ENCODE measurements around the gene FUZ.

The FUZ gene

DNA sequence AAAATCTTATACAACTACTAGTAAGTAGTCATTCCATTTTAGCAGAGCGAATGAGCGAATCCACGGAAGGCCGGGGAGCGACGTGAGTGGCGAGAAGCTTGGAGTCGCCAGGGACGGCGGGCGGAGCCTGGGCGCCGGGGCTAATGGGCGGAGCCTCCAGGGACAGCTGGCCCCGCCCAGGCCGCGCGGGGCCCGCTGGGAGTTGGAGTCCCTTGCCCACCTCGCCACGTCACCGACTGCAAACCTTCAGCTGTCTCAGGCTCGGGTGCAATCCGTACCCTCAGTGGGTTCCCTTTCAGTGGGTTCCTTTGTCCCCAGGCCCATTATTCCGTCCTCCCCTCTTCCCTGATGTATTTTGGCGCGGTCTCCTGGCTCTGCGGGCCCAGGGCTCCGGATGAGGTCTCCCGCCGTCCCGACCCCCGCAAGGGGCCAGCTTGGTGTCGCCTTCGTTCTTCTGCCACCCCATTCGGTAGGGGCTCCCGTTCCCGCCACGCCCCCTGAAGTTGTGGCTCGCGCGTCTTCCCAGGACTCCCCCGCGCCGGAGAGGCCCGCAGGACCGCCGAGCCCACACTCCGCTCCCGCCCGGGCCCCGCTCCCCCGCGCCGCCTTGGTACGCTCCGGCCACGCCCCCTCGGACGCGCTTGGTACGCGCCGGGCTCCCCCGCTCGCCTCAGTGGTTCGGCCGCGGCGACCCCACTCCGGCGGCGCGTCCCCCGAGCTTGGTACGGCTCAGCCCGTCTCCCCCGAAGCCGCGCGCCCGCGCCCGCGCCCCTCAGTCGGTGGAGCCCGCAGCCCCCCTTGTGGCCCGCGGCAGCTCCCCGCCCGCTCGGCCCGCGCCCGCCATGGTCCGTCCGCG is 37.6 kb upstream of the FUZ start, which contains the start of gene PTOV1:
Gene PTOV1 (plus strand): TSS at position 673 of the 856 bp plus-strand sequence.
- peak; percentile 84 for DNase-seq

DNA sequence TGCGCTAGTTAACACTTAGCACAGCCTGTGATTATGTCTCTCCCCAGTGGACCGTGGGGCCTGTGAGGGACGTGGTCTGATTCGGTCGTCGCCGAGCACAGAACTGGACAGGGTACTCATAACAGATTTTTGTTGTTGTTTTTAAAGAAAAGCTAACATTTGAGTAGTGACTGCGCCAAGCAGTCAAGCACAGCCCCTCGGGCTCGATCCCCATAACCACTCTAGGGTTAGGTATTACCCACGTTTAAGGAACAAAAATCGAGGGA is 37.1 kb upstream of the FUZ start:
- DNase-seq = no peak

DNA sequence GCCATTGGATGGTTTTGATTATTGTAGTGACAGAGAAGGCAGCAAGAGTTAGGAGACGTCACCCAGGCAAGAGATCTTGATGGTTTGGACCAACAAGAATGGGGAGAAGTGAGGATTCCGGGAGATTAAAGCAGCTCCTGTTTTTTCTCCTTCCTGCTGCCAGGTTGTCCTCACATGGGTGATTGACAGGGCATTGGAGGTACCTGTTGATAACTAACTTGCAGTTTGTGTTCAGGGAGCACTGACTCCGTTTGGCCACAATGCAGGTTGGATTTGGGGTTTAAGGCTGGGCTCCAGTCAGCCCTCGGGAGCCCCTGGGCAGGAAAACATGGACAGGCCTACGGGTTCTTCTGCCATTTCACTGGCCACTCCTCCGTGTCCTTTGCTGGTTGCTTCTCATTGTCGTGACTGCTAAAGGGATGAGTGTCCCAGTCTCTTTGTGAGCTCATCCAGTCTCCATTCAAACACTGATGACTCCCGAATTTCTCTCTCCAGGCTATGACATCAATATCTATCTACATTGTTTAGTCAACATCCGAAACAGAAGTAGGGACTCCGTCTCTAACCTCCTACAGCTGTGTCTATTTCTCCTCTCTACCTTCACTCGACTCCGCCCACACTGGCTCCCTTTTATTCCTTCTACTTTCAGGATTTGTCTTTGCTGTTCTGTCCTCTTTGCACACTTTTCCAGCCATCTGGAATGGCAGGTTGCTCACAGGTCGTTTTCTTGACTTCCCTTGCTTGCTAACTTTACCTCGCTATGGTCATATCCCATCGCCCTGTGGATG is 36.5 kb upstream of the FUZ start:
- DNase-seq = no peak

- no peak for DNase-seq
Observed at GRCh38 chr19:49848938-49849337, 35.8 kb upstream of the FUZ start.

DNA sequence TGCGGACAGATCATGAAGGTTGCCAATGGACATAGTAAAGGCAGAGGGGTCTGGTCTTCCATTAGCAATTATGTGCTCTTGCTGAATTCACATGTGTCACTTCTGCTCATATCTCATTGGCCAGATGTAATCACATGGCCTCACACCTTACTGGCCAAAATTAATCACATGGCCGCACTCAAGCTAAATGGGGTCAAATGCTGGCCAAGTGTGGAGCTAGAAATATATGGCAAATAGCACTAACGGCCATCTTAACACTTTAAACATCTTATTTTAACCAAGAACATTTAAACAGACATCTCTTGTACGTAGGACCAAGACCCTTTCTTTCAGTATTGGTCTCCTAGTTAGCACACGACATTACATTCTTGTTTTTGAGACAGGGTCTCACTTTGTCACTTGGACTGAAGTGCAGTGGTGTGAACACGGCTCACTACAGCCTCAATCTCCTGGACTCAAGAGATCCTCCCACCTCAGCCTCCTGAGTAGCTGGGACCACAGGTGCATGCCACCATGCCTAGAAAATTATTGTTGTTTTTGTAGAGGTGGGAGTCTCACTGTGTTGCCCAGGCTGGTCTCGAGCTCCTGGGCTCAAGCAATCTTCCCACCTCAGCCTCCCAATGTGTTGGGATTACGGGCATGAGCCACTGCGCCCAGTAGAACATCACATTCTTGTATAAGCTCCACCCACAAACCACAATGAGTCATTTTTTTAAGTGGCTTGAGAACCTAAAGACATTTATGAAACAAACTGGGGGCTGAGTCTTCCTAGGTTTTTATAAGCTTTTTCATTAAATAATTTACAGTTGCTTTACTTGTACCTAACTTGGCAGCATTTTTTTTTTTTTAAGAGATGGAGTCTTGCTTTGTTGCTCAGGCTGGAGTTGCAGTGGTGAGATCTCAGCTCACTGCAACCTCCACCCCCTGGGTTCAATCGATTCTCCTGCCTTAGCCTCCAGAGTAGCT is 34.9 kb upstream of the FUZ start:
- no peak for DNase-seq

- DNase-seq = no peak
Observed at GRCh38 chr19:49846408-49846807, 33.3 kb upstream of the FUZ start.

DNA sequence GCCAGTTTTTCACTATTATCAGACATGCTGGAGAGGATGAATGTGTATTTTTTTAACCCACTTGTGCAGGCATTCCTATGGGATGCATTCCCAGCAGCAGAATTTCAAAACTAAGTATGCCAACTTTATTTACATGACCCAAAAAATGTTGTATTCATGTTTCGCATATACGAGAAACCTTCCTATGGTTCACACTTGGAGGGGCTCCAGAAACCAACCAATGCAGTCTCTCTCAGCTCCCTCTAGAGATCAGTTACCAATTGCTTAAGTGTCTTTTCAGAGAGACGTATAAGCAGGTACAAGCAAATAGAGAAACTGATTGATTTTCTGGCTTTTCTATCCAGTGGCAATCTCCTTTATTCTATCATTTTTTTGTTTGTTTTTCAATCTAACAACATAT is 32.3 kb upstream of the FUZ start:
- DNase-seq = no peak

DNA sequence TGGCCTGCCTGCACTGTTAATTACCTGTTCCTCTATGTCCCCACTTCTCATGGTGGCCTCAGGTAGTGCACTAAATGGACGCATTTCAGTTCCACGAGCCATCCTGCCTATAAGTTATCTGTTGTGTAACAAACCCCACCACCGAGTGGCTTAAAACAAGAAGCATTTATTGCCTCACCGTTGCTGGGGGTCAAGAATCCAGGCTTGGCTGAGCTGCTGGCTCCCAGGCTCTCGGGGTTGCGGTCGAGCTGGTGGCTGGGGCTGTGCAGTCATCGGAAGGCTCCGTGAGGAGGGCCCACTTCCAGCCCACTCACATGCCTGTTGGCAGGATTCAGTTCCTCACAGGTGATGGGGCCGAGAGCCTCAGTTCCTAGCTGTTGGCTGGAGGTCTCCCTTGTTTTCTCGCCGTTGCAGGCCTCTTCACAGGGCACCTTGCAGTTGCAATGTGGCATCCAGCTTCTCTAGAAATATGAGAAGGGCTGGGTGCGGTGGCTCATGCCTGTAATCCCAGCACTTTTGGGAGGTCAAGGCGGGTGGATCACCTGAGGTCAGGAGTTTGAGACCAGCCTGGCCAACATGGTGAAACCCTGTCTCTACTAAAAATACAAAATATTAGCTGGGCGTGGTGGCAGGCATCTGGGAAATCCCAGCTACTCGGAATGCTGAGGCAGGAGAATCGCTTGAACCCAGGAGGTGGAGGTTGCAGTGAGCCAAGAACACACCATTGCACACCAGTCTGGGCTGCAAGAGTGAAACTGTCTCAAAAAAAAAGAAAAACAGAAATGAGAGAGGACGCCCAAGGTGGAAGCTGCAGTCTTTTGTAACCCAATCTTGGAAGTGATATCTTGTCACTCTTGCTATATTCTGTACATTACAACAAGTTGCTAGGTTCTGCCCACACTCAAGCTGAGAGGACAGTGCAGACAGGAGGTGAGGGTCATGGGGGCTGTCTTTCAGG is 31.3 kb upstream of the FUZ start:
- DNase-seq = no peak

- DNase-seq = no peak
Observed at GRCh38 chr19:49843265-49843664, 30.2 kb upstream of the FUZ start.

DNA sequence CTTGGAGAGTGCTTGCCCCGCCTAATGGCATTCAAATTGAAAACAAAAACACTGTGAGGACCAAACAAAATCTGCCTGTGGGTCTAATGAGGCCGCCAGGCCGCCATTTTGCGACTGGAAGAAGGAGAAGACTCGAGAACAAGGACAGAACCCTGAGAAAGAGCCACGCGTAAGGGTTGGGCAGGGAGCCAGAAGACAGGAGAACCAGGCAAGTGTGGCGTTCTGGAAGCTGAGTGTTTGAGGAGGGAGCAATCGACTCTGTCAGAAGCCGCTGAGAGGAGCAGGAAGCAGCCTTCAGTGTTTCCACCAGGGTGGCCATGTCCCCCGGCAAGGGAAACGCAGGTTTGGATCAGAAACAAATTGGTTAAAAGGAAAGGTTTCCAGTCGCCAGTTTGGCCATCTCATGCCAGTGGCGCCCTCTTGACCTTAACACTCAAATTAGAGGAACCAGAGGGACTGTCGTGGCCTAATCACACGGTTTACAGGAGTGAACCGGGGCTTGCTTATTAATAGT is 27.7 kb upstream of the FUZ start:
- no peak for DNase-seq

- DNase-seq = no peak
Observed at GRCh38 chr19:49840321-49840720, 27.2 kb upstream of the FUZ start.

DNA sequence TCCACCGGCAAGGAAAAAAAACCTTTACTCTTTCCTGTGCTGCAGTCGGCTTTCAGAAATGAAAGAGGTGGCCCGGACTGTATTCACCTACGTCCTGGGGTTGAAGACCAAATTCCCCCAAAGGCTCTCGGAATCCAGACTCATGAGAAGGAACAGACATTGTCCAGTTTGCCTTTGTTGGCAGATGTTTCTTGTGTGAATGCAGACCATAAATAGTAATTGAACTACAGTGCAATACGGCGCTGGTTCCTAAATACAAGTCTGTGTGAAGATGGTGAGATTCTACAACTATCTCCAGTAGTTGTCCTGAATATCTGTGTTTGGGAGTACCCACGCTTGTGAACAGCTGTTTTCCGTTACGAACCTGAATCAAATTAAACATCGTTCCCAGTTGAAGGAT is 26.6 kb upstream of the FUZ start:
- DNase-seq = no peak

DNA sequence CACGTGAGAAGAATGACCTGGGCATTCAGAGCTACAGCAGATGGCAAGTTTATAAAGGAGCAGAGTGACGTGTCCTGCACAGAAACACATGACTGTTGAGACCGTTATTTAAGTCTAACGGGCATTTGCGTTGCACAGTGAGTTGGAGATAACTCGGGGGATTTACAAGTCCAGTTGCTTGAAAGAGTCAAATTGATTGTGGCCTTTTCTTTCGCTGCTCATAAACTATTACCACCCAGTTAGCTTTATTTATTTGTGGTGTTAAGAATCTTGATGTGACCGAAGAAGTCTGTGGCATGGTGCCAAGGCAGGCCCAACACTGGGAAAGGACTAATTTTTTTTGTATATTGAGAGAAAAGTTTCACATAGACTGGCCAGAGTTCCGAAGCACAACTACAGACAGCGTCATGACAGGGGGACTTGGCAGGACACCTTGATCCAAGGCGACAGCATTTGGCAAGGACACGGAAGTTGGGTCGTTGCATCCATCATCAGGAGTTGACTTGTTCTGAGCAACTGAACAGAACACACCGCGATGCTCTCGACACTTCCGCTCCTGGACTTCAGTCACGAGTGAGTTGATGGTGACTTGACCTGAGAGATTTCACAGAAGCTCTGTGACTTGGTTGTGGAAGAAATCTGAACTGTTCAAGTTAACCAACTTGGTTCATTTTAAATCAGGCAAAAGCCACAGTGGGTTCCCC is 25.9 kb upstream of the FUZ start:
- DNase-seq = no peak

- no peak for DNase-seq
Observed at GRCh38 chr19:49837425-49837824, 24.3 kb upstream of the FUZ start.

DNA sequence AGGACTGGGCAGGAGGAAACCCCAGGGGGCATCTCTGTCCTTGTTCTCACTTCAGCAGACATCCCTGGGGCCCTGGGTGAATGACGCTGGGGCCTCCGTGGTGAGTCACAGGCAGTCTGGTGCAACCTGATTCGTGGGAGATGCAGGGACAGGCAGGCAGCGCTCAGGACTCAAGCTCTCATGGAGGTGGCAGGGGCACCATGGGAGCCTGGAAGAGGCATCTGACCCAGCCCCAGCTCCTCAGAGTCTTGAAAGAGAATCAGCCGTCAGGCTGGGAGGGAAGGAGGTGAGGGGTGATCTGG is 23.9 kb upstream of the FUZ start:
- DNase-seq = no peak

- no peak for DNase-seq
Observed at GRCh38 chr19:49836176-49837008, 23.3 kb upstream of the FUZ start.

GRCh38 chr19:49835562-49835961 is 22.5 kb upstream of the FUZ start:
- no peak for DNase-seq

DNA sequence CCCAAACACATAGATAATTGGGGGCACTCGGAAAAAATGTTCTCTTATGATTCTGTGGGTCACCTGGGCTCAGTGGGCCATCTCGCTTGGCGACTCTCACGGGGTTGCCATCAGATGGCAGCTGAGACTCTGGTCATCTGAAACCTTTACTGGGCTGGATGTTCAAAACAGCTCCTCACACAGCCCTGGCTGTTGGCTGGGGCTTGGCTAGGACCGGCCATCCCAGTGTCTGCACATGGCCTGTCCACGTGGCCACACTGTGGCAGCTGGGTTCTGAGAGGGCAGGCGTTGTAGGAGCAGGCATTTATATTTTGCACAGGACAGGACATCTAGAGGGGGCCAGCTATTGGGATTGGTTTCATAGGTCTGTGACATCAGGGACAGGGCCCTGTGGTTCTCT is 20.5 kb upstream of the FUZ start:
- DNase-seq = no peak

GRCh38 chr19:49832556-49832955 is 19.5 kb upstream of the FUZ start:
- DNase-seq = no peak

DNA sequence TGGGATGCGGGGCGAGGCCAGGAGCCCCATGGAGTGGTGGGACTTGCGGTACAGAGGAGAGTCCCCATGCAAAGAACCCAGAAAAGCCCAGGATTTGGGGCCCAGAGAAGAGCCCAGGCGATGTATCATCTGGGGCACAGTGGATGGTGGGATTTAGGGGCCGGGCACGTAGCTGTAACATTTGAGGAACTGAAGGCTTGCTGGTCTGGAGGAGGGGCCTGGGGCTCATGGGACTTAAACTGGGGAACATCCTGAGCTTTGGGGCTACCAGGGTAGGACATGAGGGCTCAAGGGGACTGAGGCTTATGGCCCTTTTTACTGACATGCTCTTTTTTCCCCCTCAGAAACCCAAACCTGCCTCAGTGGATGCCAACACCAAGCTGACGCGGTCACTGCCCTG is 18.5 kb upstream of the FUZ start:
- DNase-seq = no peak

- no peak for DNase-seq
Observed at GRCh38 chr19:49830766-49831165, 17.7 kb upstream of the FUZ start.
